MM.1S (cell line): Measurements from ENCODE around the gene NUP160.

Experiments used
- DNase-seq: peaks from one replicate; pipeline ENCODE4 v3.0.0-alpha.2; 2015
- H2AFZ ChIP-seq: fragments of 300-600 bp; sonication (generic); 2 replicates; pipeline ENCODE4 v1.6.0; 2016; ENCODE audit warnings: antibody characterized with exemption, low read length
- H3F3A ChIP-seq: fragments of 300-600 bp; sonication (generic); 2 replicates; pipeline ENCODE4 v1.6.1; 2016; ENCODE audit warnings: mild to moderate bottlenecking, antibody characterized with exemption, low read length, moderate library complexity, mixed read lengths; ENCODE audit not compliant: insufficient read depth
- H3K27ac ChIP-seq: fragments of 300-600 bp; sonication (generic); 2 replicates; pipeline ENCODE4 v1.5.1; 2016; ENCODE audit warnings: mild to moderate bottlenecking, low read length
- H3K27me3 ChIP-seq: fragments of 300-600 bp; sonication (generic); replicated peaks from 2 replicates; pipeline ENCODE4 v1.6.0; 2016; ENCODE audit warnings: low read length; ENCODE audit not compliant: insufficient read depth
- H3K36me3 ChIP-seq: fragments of 300-600 bp; sonication (generic); replicated peaks from 2 replicates; pipeline ENCODE4 v1.6.1; 2016; ENCODE audit warnings: mild to moderate bottlenecking, low read length, mixed read lengths; ENCODE audit not compliant: insufficient read depth
- H3K4me1 ChIP-seq: fragments of 300-600 bp; sonication (generic); 2 replicates; pipeline ENCODE4 v1.6.1; 2016; ENCODE audit warnings: low read length, mixed read lengths
- H3K4me2 ChIP-seq: fragments of 300-600 bp; sonication (generic); 2 replicates; pipeline ENCODE4 v1.6.0; 2016; ENCODE audit warnings: low read depth, low read length
- H3K4me3 ChIP-seq: fragments of 300-600 bp; sonication (generic); 2 replicates; pipeline ENCODE4 v1.5.1; 2016; ENCODE audit warnings: low read length, mixed read lengths
- H3K79me2 ChIP-seq: fragments of 300-600 bp; sonication (generic); 2 replicates; pipeline ENCODE4 v1.6.1; 2016; ENCODE audit warnings: mixed run types, low read length, mixed read lengths
- H3K9ac ChIP-seq: fragments of 300-600 bp; sonication (generic); 2 replicates; pipeline ENCODE4 v1.6.1; 2016; ENCODE audit warnings: low read length, mixed read lengths
- H3K9me2 ChIP-seq: fragments of 300-600 bp; sonication (generic); replicated peaks from 2 replicates; pipeline ENCODE4 v1.6.1; 2016; ENCODE audit warnings: mild to moderate bottlenecking, low read length, mixed read lengths; ENCODE audit not compliant: insufficient read depth
- H3K9me3 ChIP-seq: fragments of 300-600 bp; sonication (generic); replicated peaks from 2 replicates; pipeline ENCODE4 v1.6.1; 2016; ENCODE audit warnings: mild to moderate bottlenecking, low read length, mixed read lengths; ENCODE audit not compliant: insufficient read depth
- H4K20me1 ChIP-seq: fragments of 300-600 bp; sonication (generic); 2 replicates; pipeline ENCODE4 v1.6.1; 2016; ENCODE audit warnings: mild to moderate bottlenecking, low read length, moderate library complexity, mixed read lengths; ENCODE audit not compliant: insufficient read depth
- EZH2 ChIP-seq: fragments of 300-600 bp; sonication (generic); optimal IDR thresholded peaks from 2 replicates; pipeline ENCODE3; 2017; ENCODE audit warnings: low read depth, mild to moderate bottlenecking, antibody characterized with exemption, low read length, mixed read lengths
- EZH2phosphoT487 ChIP-seq: fragments of 300-600 bp; sonication (generic); IDR thresholded peaks from 2 replicates; pipeline ENCODE4 v1.6.1; 2018; ENCODE audit warnings: antibody characterized with exemption, low read length
- TF ChIP-seq, protein P1 (sequence below): fragments of 300-600 bp; sonication (generic); IDR thresholded peaks from 2 replicates; pipeline ENCODE4 v1.5.1; 2016; ENCODE audit warnings: antibody characterized with exemption, low read length, mixed read lengths

NUP160 gene

DNA sequence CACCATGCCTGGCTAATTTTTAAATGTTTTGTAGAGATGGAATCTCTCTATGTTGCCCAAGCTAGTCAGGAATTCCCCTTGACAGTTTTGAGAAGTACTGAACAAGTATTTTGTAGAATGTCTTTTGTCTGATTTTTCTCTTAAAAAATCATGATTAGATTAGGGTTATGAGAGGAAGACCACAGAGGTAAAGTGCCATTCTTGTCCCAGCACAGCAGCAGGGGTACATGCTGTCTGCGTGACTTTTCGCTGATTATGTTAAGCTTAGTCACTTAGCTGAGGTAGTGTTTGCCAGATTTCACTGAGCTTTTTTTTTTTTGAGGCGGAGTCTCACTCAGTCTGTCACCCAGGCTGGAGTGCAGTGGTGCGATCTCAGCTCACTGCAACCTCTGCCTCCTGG is 13.6 kb upstream of the NUP160 start:
- Histone ChIP-seq H3K9me3 (no peaks in the 10 kb centered on the region), H3K4me2 (no peak overlapping the region), H3K9ac (no peak overlapping the region), H3K27ac (no peak overlapping the region), H2AFZ (no peak overlapping the region), H3K4me1 (peaks cover 10% of the 10 kb centered on the region; the same call in 1 of the 2 replicates), H3K27me3 (peaks cover 15% of the 10 kb centered on the region; the same call in 1 of the 2 replicates), H3F3A (peaks cover 6% of the 10 kb centered on the region), H3K79me2 (no peaks in the 10 kb centered on the region), H3K36me3 (no peaks in the 10 kb centered on the region), H3K9me2 (no peaks in the 10 kb centered on the region), H4K20me1 (no peaks in the 10 kb centered on the region), H3K4me3 (no peak overlapping the region)
- no peak for TF ChIP-seq EZH2phosphoT487
- TF ChIP-seq, protein P1, sequence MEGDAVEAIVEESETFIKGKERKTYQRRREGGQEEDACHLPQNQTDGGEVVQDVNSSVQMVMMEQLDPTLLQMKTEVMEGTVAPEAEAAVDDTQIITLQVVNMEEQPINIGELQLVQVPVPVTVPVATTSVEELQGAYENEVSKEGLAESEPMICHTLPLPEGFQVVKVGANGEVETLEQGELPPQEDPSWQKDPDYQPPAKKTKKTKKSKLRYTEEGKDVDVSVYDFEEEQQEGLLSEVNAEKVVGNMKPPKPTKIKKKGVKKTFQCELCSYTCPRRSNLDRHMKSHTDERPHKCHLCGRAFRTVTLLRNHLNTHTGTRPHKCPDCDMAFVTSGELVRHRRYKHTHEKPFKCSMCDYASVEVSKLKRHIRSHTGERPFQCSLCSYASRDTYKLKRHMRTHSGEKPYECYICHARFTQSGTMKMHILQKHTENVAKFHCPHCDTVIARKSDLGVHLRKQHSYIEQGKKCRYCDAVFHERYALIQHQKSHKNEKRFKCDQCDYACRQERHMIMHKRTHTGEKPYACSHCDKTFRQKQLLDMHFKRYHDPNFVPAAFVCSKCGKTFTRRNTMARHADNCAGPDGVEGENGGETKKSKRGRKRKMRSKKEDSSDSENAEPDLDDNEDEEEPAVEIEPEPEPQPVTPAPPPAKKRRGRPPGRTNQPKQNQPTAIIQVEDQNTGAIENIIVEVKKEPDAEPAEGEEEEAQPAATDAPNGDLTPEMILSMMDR = no peak
- no peak for TF ChIP-seq EZH2
- no peak for DNase-seq

DNA sequence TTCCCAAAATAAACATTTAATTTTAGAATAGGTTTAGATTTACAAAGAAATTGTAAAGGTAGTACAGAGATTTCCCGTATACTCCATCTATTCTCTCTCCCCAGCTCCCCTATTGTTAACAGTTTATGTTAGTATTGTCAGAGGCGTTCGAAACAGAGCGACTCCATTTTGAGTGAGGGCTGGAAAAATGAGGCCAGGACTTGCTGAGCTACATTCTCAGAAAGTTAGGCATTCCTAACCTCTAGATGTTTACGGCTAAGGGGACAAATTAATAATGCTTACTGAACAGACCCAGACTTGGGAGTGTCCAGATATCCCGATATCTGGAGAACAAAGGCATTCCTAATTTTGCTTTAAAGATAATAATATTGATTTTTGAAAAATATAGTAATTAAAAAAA is 12.4 kb upstream of the NUP160 start:
- Histone ChIP-seq H3K4me3 (no peak overlapping the region), H3K9me3 (no peaks in the 10 kb centered on the region), H4K20me1 (no peaks in the 10 kb centered on the region), H3F3A (peaks cover 6% of the 10 kb centered on the region), H2AFZ (no peak overlapping the region), H3K4me1 (peaks cover 10% of the 10 kb centered on the region; the same call in 1 of the 2 replicates), H3K27me3 (peaks cover 15% of the 10 kb centered on the region; the same call in 1 of the 2 replicates), H3K27ac (no peak overlapping the region), H3K79me2 (no peaks in the 10 kb centered on the region), H3K36me3 (no peaks in the 10 kb centered on the region), H3K9me2 (no peaks in the 10 kb centered on the region), H3K9ac (no peak overlapping the region), H3K4me2 (no peak overlapping the region)
- DNase-seq = no peak
- no peak for TF ChIP-seq EZH2
- TF ChIP-seq, protein P1 = no peak
- no peak for TF ChIP-seq EZH2phosphoT487

DNA sequence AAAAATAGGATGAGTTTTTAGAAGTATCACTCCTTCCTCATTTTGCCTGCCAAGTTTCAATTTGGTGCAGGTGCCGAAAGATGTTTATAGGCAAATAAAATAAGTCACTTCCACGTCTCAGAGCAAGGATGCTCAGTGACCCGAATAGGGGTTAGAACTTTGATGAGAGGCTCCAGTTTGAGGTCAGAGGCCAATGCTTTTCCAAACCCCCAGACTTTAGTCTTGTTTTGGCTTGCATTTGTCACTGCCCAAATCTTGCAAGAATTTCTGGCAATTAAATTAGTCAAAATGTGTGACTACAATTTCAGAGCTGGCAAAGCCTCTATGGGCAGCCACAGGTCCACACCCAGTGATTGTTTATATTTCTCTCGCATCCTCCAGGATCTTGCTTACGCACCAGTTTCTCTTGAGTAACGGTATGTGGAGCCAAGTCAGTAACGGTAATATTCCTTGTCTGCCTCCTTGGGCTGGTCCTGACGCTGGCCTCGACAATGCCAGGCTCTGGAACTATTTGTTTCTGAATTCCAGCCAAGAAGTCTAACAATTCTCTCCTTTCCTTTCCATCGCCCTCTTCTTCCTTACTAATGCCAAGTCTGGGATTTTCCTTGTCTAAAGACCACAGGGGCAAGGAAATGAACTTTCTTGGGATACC is 9.9 kb upstream of the NUP160 start:
- peaks cover 4% of the 10 kb centered on the region; the same call in 1 of the 2 replicates for H3K27me3 ChIP-seq
- no peaks in the 10 kb centered on the region for H3K9me2 ChIP-seq
- no peaks in the 10 kb centered on the region for H3K79me2 ChIP-seq
- H4K20me1 ChIP-seq = no peaks in the 10 kb centered on the region
- TF ChIP-seq, protein P1 = no peak
- TF ChIP-seq EZH2 = no peak
- TF ChIP-seq EZH2phosphoT487 = no peak
- no peak overlapping the region for H3K9ac ChIP-seq
- no peak overlapping the region for H2AFZ ChIP-seq
- H3F3A ChIP-seq = peaks cover under 1% of the 10 kb centered on the region; the same call in 1 of the 2 replicates
- H3K4me3 ChIP-seq = no peak overlapping the region
- no peaks in the 10 kb centered on the region for H3K9me3 ChIP-seq
- DNase-seq = no peak
- H3K27ac ChIP-seq = no peak overlapping the region
- H3K4me1 ChIP-seq = peaks cover 4% of the 10 kb centered on the region
- no peak overlapping the region for H3K4me2 ChIP-seq
- no peaks in the 10 kb centered on the region for H3K36me3 ChIP-seq
